Activated effector memory CD4-positive, alpha-beta T cell treated with anti-CD3 and anti-CD28 coated beads, Interleukin-2, amount 50 U/mL, for 16 hours (primary cell): ENCODE measurements around the gene ADCY4.

Experiments
- DNase-seq: peaks from one replicate; pipeline ENCODE4 v3.0.0-alpha.2; 2020

Gene ADCY4

GRCh38 chr14:24271134-24271833 lies 63.6 kb downstream of the ADCY4 start, which contains the start of gene RABGGTA:
TSS of gene RABGGTA (minus strand) at chr14:24271597. CDS start at chr14:24271115, 482 bp downstream.
- peak; percentile 96 for DNase-seq

DNA sequence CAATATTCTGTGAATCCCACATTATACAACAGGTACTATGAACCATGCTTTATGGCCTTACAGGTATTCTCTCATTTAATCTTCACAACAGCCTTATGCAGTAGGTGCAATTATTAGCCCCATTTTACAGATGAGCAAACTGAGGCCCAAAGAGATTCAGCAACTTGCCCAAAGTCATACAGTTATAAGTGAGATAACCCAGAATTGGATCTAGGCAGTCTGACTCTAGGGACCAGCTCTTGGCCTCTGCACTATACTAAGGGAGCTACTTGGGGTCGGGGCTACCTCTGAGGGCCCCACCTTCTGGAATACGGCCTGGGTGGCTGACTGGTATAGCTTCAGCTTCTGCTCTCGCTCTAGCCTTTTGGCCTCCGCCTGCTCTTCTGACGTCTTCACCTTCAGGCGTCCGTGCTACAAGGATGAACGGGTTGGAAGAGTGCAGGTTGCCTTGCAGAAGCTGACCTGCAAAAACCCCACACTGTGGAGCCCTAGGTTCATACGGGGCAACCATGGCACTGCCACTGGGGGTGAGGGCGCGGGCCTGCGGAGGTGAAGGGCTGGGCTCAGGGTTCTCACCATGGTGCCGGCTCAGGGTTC lies 64.2 kb downstream of the ADCY4 start:
- DNase-seq = no peak

DNA sequence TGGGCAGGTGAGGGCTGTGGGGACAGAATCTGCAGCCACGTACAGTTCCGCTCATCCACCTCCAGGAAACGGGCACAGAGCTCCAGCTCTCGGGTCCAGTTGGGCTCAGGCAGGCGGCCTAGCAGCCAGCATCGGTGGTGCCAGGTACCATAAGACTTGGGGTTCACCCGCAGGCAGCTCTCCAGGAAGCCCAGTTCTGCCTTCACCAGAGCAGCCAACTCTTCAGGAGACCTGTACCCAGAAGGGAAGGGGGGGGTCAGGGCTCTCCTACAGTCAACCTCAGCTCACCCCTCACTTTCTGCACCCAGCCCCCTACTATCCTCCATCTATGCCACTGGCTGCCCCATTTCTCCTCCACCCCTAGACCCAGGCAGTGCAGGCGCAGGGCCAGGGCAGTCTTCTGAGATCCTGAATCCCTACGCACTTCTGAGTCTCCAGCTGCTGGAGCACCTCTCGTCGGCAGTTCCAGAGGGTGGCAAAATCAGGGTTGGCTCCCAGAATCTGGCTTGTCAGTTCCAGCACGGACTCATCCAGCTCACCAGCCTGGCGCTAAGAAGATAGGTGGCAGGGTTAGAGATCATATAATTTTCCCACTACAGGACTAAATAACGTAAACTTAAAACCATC lies 64.8 kb downstream of the ADCY4 start:
- no peak for DNase-seq

DNA sequence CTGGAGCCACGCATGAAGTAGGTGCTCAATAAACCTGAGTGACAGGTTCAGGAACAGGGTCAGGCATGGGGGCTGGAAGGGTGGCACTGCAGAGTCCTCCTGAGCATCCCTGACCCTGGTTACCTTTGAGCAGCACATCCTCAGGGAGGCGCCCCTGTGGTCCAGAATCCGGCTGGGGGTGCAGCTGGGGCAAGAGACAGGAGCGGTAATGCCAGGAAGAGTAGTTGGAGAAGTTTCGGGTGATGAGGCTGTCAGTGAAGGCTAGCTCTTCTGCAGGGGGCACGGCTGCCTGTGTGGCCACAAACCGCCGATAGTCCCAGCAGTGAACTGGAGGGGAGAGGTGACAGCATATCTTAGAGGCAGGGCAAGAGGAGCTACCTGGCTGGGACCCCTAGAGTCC lies 65.5 kb downstream of the ADCY4 start:
- DNase-seq = no peak
